RWPE2 (cell line): ENCODE results near the gene ATP6V0C.

Experiments used
- ATAC-seq: fragments of 200-7000 bp; cut with Tn5 transposase; 3 replicates; pipeline ENCODE4 v1.9.1; 2021; ENCODE audit warnings: low read depth
- DNase-seq: peaks from one replicate; pipeline ENCODE4 v3.0.0-alpha.2; 2020; ENCODE audit warnings: low spot score
- H3K27ac ChIP-seq: fragments of 450-650 bp; 2 replicates; pipeline ENCODE4 v1.5.1; 2017; ENCODE audit warnings: mild to moderate bottlenecking; ENCODE audit not compliant: poor library complexity, severe bottlenecking
- H3K27me3 ChIP-seq: fragments of 250-450 bp; sonication (Bioruptor Pico); 2 replicates; pipeline ENCODE4 v1.5.1; 2021; ENCODE audit warnings: mild to moderate bottlenecking, moderate library complexity; ENCODE audit not compliant: insufficient read depth, poor library complexity, severe bottlenecking
- H3K36me3 ChIP-seq: fragments of 250-450 bp; sonication (Bioruptor Pico); 2 replicates; pipeline ENCODE4 v1.5.1; 2020; ENCODE audit warnings: low read depth, mild to moderate bottlenecking, moderate library complexity
- H3K4me1 ChIP-seq: fragments of 250-450 bp; sonication (Bioruptor Pico); 2 replicates; pipeline ENCODE4 v1.5.1; 2021; ENCODE audit warnings: mild to moderate bottlenecking, moderate library complexity; ENCODE audit not compliant: insufficient read depth, poor library complexity, severe bottlenecking
- H3K4me3 ChIP-seq: fragments of 250-450 bp; sonication (Bioruptor Pico); 2 replicates; pipeline ENCODE4 v1.5.1; 2021; ENCODE audit warnings: mild to moderate bottlenecking, moderate library complexity; ENCODE audit not compliant: severe bottlenecking
- H3K9me3 ChIP-seq: fragments of 250-450 bp; sonication (Bioruptor Pico); 2 replicates; pipeline ENCODE4 v1.5.1; 2021; ENCODE audit warnings: mild to moderate bottlenecking, moderate library complexity; ENCODE audit not compliant: severe bottlenecking
- CTCF ChIP-seq: fragments of 450-650 bp; IDR thresholded peaks from one replicate; pipeline ENCODE4 v1.5.1; 2017; ENCODE audit warnings: mild to moderate bottlenecking, moderate library complexity; ENCODE audit not compliant: poor library complexity, severe bottlenecking

ATP6V0C gene

GRCh38 chr16:2472488-2472864 lies 41.3 kb upstream of the ATP6V0C start:
- TF ChIP-seq CTCF = no peak
- no peak overlapping the region for H3K4me3 ChIP-seq
- DNase-seq (no peak), ATAC-seq (no peak)
- peaks cover 6% of the 10 kb centered on the region for H3K27me3 ChIP-seq
- H3K9me3 ChIP-seq = no peaks in the 10 kb centered on the region
- H3K36me3 ChIP-seq = no peaks in the 10 kb centered on the region
- H3K4me1 ChIP-seq = no peaks in the 10 kb centered on the region
- H3K27ac ChIP-seq = no peak overlapping the region

GRCh38 chr16:2472885-2473445 lies 40.8 kb upstream of the ATP6V0C start:
- no peak for DNase-seq
- H3K27me3 ChIP-seq = peaks cover 6% of the 10 kb centered on the region
- H3K4me3 ChIP-seq = peak overlapping the region; percentile 64
- H3K4me1 ChIP-seq = no peaks in the 10 kb centered on the region
- no peak overlapping the region for H3K27ac ChIP-seq
- no peak for ATAC-seq
- TF ChIP-seq CTCF = no peak
- no peaks in the 10 kb centered on the region for H3K9me3 ChIP-seq
- H3K36me3 ChIP-seq = no peaks in the 10 kb centered on the region

GRCh38 chr16:2473446-2473926 lies 40.3 kb upstream of the ATP6V0C start:
- Histone ChIP-seq H3K36me3 (no peaks in the 10 kb centered on the region), H3K4me3 (peak overlapping the region; percentile 64), H3K4me1 (no peaks in the 10 kb centered on the region), H3K27me3 (peaks cover 6% of the 10 kb centered on the region), H3K9me3 (no peaks in the 10 kb centered on the region), H3K27ac (peak overlapping the region; percentile 54)
- TF ChIP-seq CTCF = no peak
- DNase-seq (no peak), ATAC-seq (peak; percentile 11; the same call in 2 of the 3 replicates)

GRCh38 chr16:2473999-2474876 lies 39.5 kb upstream of the ATP6V0C start:
- peak; percentile 42 for ATAC-seq
- H3K4me1 ChIP-seq = no peaks in the 10 kb centered on the region

More at GRCh38 chr16:2473999-2474876, 39.5 kb upstream of the ATP6V0C start:
- Histone ChIP-seq H3K9me3 (no peaks in the 10 kb centered on the region), H3K27ac (peak overlapping the region; percentile 54), H3K36me3 (no peaks in the 10 kb centered on the region), H3K27me3 (peaks cover 6% of the 10 kb centered on the region), H3K4me3 (peak overlapping the region; percentile 64)
- TF ChIP-seq CTCF = peak; percentile 74
- DNase-seq = no peak
